ENCODE data around the gene TNNT1. TPM values are rescaled to one million over a fixed set of nuclear protein-coding genes. Genes with fewer than 3 reads are reported as not detected.
A peak's percentile ranks its signal among the peaks of the same experiment; 100 is the strongest.

TNNT1 gene
- total RNA-seq, 2 donors from 2014 or later, result not detected

GRCh38 chr19:55169136-55169535 is 20.1 kb upstream of the TNNT1 start:
- Histone ChIP-seq H3K27ac (no peak overlapping the region), H3K9me3 (no peaks in the 10 kb centered on the region), H3K4me3 (no peak overlapping the region), H3K36me3 (no peaks in the 10 kb centered on the region), H3K27me3 (replicated peaks; ENCODE audit: insufficient read depth) (peaks cover 21% of the 10 kb centered on the region), H3K4me1 (ENCODE audit: control insufficient read depth in 1 of 2, low read depth in 2 of 2) (peaks cover 3 to 16% of the 10 kb centered on the region in 2 donors)
- DNase-seq (ENCODE audit: low spot score), result no peak
- no peak for ATAC-seq (ENCODE audit: insufficient number of reproducible peaks, low FRiP score, low read depth)
- TF ChIP-seq CTCF (IDR thresholded peaks at IDR 0.05), result no peak

GRCh38 chr19:55166530-55167268 is 17.7 kb upstream of the TNNT1 start, which contains the start of gene DNAAF3:
DNAAF3 (minus strand) TSS chr19:55166613; CDS start chr19:55166413, 200 bp downstream.
- H3K27me3 ChIP-seq (replicated peaks; ENCODE audit: insufficient read depth), result peaks cover 20% of the 10 kb centered on the region
- peak within 1 kb of the TSS in 1 of 2 donors; percentile 15 for H3K27ac ChIP-seq

GRCh38 chr19:55165952-55166529 is 17.0 kb upstream of the TNNT1 start:
- no peak for TF ChIP-seq CTCF (IDR thresholded peaks at IDR 0.05)
- Histone ChIP-seq H3K9me3 (no peaks in the 10 kb centered on the region), H3K27me3 (replicated peaks; ENCODE audit: insufficient read depth) (peaks cover 25% of the 10 kb centered on the region), H3K4me1 (ENCODE audit: control insufficient read depth in 1 of 2, low read depth in 2 of 2) (peaks cover 3 to 6% of the 10 kb centered on the region in 2 donors), H3K27ac (peak overlapping the region in 1 of 2 donors; percentile 15), H3K4me3 (peak overlapping the region; percentile 43), H3K36me3 (no peaks in the 10 kb centered on the region)
- no peak for ATAC-seq (ENCODE audit: insufficient number of reproducible peaks, low FRiP score, low read depth)
- no peak for DNase-seq (ENCODE audit: low spot score)

More at GRCh38 chr19:55166530-55167268, 17.7 kb upstream of the TNNT1 start, which contains the start of gene DNAAF3:
- ATAC-seq (ENCODE audit: insufficient number of reproducible peaks, low FRiP score, low read depth) (no peak), DNase-seq (ENCODE audit: low spot score) (peak; percentile 42)
- H3K4me1 ChIP-seq (ENCODE audit: control insufficient read depth in 1 of 2, low read depth in 2 of 2), result peaks cover 3 to 6% of the 10 kb centered on the region in 2 donors
- no peaks in the 10 kb centered on the region for H3K36me3 ChIP-seq
- no peaks in the 10 kb centered on the region for H3K9me3 ChIP-seq
- H3K4me3 ChIP-seq, result peak within 1 kb of the TSS; percentile 43
- TF ChIP-seq CTCF (IDR thresholded peaks at IDR 0.05), result no peak

- Histone ChIP-seq H3K27me3 (replicated peaks; ENCODE audit: insufficient read depth) (peaks cover 20% of the 10 kb centered on the region), H3K27ac (no peak overlapping the region), H3K4me3 (no peak overlapping the region), H3K9me3 (no peaks in the 10 kb centered on the region), H3K4me1 (ENCODE audit: control insufficient read depth in 1 of 2, low read depth in 2 of 2) (peaks cover 3 to 6% of the 10 kb centered on the region in 2 donors), H3K36me3 (no peaks in the 10 kb centered on the region)
- ATAC-seq (ENCODE audit: insufficient number of reproducible peaks, low FRiP score, low read depth) (no peak), DNase-seq (ENCODE audit: low spot score) (no peak)
- TF ChIP-seq CTCF (IDR thresholded peaks at IDR 0.05), result no peak
These were observed 12.7 kb upstream of the TNNT1 start for GRCh38 chr19:55161571-55162322.

- Histone ChIP-seq H3K4me1 (ENCODE audit: control insufficient read depth in 1 of 2, low read depth in 2 of 2) (peaks cover 0 to 5% of the 10 kb centered on the region in 2 donors), H3K36me3 (no peaks in the 10 kb centered on the region), H3K27ac (no peak overlapping the region), H3K27me3 (replicated peaks; ENCODE audit: insufficient read depth) (peaks cover 15% of the 10 kb centered on the region), H3K4me3 (no peak overlapping the region), H3K9me3 (no peaks in the 10 kb centered on the region)
- no peak for DNase-seq (ENCODE audit: low spot score)
- ATAC-seq (ENCODE audit: insufficient number of reproducible peaks, low FRiP score, low read depth), result no peak
- no peak for TF ChIP-seq CTCF (IDR thresholded peaks at IDR 0.05)
These were observed 12.0 kb upstream of the TNNT1 start for GRCh38 chr19:55160986-55161365.

Data from thoracic aorta (tissue), 2 donors.